NCI-H2196 treated with DMSO at 0.1 percent for 48 hours (cell line): Measurements from ENCODE around the gene UNC13B.

Experiments used
- DNase-seq: peaks from one replicate; lab custom pipeline; 2025; ENCODE audit not compliant: unreplicated experiment; lab: John Stamatoyannopoulos, UW

Gene UNC13B

GRCh38 chr9:35272989-35273388 lies 111.2 kb downstream of the UNC13B start:
- DNase-seq: no peak

GRCh38 chr9:35273591-35273990 lies 111.8 kb downstream of the UNC13B start:
- DNase-seq: no peak

- DNase-seq: no peak
Measured at GRCh38 chr9:35274993-35275392, 113.2 kb downstream of the UNC13B start.

DNA sequence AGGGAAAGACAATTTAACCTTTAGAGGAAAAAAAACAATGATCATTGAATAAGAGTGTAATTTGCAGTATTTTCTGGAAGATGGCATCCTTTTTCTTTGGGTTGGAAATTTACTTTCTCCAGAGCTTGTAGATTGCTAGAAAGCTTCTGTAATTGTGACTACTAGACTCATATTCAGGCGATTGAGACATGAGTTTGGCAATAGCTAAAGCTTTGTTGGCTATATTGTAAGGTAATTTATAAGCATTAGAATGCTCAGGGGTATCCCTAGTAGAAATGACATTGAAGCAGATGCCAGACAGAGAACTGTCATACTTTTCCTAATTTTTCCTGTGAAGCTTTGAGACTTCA lies 115.3 kb downstream of the UNC13B start:
- no peak for DNase-seq

DNA sequence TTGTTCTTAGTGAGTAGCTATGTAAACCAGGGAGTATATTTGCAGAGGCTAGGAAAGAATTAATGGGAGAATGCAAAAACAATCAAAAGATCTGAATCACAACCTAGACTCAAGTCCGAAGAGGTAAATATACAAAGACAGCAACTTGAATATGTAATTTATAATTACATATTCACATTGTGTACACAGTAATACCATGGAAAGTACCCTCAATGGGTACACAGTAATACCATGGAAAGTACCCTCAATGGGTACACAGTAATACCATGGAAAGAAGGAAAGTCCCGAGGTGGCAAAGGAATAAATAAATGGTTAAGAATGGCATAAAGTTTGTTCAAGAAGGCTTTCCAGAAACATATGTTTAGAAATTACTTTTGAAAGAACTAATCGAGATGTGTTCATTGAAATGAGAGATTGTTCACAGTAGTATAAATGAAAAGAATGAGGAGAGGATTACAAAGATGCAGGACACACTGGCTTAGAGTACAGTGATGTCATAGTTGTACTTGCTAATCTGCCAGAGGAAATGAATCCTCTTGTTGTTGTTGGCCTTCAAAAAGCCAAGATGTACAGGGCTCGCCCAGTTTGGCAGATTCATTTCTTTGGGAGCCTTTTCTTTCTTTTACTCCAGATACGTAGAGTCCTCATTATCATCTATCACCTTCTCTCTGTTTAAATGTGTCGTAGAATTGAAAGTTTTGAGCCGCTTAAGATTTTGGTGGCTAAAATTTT lies 116.0 kb downstream of the UNC13B start:
- DNase-seq: no peak

GRCh38 chr9:35279946-35280345 lies 118.1 kb downstream of the UNC13B start:
- no peak for DNase-seq

DNA sequence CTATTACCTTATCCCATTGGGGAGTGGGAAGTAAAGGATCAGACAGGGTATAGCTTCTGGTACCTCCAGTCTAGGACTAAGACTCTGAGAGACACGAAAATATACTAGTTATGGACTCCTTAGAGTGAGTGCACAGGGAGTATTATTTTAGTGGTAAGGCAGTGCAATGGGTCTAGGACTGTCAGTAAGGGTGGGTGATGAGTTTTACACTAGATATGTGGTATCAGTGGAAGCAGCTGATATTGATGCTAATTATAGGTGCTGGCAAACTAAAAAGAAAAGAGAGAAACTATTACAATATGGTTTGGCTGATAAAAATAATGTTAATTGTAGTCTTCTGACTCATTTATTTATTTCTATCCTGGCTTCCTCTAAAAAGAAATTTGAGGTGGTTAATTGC lies 118.6 kb downstream of the UNC13B start:
- no peak for DNase-seq

- DNase-seq: no peak
Measured at GRCh38 chr9:35285731-35286130, 123.9 kb downstream of the UNC13B start.

DNA sequence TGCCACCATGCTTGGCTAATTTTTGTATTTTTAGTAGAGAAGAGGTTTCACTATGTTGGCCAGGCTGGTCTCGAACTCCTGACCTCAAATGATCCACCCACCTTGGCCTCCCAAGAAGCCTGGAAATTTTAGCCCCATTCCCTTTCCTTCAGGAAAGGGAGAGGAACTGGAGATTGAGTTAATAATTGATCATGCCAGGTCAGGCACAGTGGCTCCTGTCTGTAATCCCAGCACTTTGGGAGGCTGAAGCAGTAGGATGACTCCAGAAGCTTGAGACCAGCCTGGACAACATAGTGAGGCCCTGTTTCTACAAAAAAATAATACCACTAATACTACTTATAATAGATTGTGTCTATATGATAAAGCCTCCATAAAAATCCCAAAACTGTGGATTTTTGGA lies 124.6 kb downstream of the UNC13B start:
- no peak for DNase-seq

GRCh38 chr9:35287987-35288632 lies 126.3 kb downstream of the UNC13B start:
- no peak for DNase-seq

DNA sequence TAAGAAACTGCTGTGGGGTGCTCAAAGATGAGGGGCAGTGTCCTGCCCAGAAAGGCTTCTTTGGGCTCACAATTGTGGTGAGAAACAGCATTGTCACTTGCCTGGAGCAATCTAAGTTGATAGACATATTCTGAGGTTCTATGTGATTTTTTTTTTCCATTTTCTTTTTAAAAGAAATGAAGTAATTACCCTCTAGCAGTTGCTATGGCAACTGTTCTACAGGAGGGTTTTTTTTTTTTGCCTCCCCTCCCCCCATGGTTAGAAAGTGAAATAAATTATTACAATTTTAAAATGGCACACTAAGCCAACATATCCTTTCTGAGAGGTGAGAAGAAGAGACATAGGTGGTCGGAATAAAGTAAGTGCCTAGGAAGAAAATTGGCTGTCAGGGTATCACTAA lies 127.0 kb downstream of the UNC13B start:
- no peak for DNase-seq

DNA sequence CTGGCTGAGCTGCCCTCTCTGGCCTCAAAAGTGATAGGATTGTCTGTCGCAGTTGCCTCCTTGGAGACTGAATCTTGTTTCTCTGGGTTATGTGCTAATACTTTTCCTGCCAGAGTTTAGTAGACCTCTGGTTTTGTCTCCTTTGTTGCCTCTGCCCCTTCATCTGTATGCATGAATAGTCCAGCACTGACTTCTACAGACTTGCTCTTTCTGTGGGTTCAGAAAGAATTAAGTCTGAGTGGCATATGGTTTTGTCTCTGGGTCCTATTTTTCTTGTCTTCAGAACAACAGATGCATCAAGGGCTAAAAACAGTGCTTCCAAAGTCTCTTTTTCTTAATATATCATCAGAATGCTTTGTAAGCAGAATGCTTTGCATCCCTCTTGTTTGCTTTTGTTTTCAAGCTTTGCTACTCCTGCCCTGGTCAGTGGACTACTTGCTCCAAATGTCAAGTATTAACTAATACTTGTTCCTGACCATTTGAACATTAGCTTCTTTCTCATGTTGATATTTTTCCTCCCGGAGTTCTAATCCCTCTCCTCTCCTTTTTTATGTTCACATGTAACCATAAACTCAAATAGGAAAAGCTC lies 131.7 kb downstream of the UNC13B start:
- DNase-seq: no peak

- DNase-seq: no peak
Measured at GRCh38 chr9:35294066-35294465, 132.3 kb downstream of the UNC13B start.

DNA sequence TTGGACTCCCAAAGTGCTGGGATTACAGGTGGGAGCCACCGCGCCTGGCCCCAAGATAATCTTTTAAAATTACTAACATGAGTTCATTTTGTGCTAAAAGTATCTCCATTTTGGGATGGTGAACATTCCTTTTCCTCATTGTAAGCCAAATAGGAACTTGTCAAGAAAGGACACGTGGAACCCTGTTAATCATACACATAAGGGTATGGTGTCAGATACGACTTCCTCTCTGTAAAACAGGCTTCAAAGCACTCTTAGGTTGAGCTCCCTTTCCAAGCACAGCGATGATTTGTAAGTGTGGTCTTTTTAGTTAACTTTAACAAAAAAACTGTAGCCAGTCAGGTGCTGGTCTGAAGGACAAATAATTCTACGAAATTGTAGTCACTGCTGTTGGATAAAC lies 132.7 kb downstream of the UNC13B start:
- DNase-seq: no peak

- DNase-seq: no peak
Measured at GRCh38 chr9:35295369-35296036, 133.7 kb downstream of the UNC13B start.

GRCh38 chr9:35303567-35303966 lies 141.8 kb downstream of the UNC13B start:
- no peak for DNase-seq

DNA sequence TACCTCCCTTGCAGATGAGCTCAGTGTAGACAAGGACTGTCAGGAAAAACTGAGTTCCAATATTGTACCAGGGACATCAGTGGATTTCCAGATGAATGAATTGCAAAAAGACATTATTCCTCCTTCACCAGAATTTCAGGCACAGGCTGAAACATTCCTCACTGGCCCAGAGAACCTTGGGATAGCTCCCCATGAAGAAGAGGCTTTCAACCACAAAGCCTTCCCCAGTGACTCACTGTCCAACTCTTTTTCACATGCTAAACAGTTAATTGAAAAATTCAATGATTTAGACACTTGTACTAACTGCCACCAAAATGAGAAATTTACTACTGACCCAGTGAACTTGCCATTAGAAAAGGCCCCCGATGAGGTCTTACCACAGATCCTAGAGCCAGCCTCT lies 144.5 kb downstream of the UNC13B start:
- DNase-seq: no peak

GRCh38 chr9:35308316-35308715 lies 146.5 kb downstream of the UNC13B start:
- DNase-seq: no peak

DNA sequence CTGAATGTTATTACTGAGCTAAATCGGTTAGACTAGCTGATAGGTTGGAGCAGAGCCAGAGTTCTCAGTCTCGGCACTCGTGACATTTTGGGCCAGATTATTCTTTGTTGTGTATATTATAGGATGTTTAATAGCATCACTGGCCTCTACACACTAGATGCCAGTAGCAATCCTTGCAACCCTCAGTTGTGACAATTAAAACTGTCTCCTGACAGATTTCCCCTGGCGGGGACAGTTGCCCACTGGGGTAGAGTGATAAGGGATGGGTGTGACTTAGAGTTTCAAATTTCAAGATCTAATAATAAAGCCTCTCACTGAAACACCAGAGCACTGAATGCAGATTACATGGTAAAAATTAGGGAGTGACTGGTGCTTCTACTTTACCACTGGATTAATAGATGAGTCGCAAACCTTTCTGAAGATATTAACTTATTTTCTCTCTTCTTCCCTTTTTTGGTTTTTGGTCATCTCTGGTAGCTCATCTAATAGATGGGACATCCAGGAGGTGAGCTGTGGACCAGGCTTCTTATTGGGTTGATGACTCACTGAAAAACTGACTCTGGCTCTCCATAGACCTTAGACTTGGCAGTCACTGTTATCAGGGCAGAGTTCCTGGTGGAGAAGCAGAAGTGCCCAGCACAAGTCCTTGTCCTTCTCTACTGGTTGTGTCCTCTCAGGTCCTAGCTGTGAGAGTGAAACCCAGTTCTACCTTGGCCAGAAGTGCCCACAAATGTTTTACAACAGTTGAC lies 150.3 kb downstream of the UNC13B start:
- DNase-seq: no peak

DNA sequence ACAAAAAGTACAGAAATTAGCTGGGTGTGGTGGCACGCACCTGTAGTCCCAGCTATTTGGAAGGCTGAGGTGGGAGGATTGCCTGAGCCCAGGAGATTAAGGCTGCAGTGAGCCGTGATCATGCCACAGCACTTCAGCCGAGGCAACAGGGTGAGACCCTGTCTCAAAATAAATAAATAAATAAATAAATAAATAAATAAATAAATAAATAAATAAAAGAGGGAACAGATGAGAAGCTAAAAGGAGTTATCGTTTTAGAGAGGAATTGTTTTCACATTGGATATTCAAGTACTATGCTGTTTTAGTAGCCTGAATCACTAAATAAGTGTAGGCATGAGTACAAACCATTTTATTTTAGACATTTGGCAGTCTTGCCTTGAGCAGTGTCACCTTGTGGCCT lies 151.7 kb downstream of the UNC13B start:
- no peak for DNase-seq

DNA sequence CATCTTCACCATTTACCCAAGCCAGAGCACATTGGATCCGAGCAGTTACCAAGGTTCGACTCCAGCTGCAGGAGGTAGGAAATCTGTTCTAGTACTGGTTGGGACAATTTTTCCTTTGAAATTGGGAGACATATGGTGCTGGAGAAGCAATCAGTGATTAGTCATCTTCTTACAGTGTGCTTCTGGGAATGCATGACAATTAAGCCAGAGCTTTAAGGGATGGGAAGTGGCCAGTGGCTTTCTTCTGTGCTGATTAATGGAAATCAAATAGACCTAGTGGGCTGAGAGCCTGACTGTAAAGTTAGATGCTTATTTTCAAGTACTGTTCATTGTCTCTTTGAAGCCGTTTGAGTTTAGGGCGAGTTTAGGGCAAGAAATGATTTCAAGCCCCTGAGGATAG lies 152.1 kb downstream of the UNC13B start:
- DNase-seq: no peak
